NCI-H82 treated with DMSO at 0.1 percent for 48 hours (cell line): Measurements from ENCODE around the gene CMTM4.

ENCODE experiments used
- DNase-seq: peaks from one replicate; lab custom pipeline; 2025; ENCODE audit not compliant: unreplicated experiment; lab: John Stamatoyannopoulos, UW

The CMTM4 gene

DNA sequence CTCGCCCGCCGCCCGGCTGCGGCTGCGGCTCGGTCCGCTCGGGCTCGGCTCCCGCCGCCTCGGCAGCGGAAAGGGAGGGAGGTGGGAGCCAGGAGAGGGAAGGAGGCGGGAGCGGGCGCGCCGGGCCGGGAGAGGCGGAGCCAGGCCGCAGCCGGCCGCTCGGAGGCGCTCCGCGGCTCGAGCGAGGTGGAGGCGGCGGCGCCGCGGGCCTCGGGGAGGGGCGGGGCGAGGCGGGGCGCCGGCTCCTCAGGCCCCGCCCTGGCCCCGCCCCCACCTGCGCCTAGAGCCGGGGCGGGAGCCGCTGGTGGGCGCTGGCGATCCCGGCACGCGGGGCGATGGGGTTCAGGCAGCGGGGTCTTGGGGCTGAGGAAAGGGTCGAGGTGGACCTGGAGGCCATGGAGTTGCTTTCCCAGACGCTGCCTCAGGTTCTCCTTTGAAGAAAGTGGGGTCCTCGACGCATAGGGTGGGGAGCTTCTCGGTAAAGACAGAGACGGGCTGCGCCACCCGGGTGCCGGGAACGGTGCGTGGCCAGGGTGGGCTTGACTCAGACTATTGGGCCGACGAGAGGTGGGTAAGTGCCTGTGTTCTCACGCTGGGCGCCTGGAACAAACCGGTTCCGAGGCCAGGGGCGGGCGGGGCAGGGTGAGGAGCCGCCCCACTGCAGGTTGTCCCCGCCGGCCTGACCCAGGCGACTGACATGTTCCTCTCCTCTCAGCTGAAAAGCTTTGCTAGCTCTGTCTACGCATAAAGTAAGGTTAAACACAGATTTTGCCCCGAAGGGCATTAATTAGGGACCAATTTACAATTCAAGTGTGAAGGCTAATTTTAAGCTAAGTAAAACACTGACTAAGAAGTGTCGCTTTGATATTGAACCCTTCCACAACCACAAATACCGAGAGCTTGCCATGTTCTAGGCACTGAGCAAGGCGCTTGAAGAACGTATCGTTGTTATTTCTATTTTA is at the start of gene CMTM4:
Gene CMTM4, minus strand, starts transcription at position 75 of the 962 bp plus-strand sequence. CDS start 218 bp downstream, outside the sequence.
- DNase-seq, result peak; percentile 5

DNA sequence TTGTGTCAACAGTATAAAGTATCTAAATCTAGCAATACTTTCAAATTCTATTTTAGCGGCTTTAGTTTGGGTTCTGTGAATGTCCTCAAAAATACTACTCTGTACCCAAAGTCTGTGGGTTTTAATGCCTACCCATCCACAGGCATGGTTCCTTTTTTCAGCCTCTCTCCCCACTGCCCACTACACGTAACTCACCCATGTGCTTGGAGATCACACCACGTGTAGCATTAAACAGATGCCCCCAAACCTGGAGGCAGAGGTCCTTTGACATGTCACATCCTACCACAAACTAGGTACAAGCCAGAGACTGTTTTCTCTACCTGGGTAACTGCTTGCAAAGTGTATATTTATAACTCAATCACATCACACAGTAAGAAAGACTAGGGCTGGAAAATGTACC is 49.5 kb upstream of the CMTM4 start:
- no peak for DNase-seq

DNA sequence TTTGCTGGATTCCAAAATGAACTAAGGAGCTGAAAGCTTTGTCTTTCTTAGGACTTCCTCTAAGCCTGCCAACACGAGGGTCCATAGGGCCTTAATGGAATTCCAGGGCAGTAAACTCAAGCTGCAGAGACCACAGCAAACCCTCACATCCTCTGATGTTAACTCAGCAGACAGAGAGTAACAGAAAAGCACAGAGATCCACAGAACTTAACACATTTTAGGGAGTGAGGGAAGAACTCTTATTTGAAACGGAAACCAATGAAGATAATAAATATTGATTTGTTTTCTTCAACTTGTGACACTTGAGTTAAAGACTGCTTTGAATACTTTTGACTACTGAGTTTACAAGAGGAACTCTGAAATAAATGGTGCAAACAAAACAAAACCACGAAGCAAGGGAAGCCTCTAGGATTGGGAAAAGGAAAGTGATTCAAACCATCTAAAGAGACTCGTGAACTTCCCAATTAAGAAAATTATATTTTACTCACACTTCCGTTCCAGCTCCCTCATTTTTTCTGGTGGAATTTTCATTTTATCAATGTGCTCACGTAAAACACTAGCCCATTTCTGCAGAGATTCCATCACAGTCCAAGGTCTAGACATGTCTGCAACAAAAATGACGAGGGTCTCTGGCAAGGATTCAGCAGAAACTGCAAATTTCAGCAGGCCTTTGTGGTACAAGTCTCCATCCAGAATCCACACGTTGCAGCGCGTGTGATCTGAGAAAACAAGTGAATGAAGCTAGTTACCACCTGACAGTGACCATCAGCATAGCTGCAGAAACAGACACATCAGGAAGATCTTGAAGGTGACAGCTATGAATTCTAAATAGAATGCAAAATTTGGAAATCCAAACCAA is 45.6 kb upstream of the CMTM4 start:
- no peak for DNase-seq

DNA sequence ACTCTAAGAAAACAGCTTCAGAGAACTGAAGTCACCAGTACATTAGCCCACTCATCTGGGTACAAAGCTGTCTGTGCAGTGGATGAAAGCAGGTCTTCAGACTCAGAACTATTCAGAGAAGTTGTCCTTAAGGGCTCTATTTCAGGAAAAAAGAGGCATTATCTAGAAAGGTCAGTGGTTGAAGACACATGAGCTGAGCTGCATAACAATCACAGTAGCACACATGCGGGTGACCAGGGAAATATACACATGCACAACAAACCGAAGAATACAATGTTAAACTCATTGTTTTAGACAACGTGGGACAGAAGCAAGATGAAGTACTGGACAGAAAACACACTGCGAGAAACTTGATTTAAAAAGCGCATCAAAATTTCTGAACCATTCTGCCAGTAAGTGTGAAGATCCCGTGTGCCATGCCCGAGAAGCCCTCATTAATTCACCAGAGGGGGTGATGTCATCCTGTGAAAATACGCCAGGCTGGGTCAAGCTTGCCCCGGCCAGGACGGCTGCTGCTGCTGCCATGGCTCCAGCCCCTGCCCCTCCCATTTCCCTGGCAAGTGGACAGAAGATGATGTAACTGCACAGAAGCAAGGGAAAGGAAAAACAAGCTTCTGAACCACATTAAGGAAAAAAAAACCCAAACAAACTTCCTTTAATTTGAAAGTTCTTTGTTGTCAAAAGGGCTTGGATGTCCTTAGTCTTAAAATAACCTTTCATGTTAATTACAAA is 44.8 kb upstream of the CMTM4 start:
- DNase-seq, result no peak

DNA sequence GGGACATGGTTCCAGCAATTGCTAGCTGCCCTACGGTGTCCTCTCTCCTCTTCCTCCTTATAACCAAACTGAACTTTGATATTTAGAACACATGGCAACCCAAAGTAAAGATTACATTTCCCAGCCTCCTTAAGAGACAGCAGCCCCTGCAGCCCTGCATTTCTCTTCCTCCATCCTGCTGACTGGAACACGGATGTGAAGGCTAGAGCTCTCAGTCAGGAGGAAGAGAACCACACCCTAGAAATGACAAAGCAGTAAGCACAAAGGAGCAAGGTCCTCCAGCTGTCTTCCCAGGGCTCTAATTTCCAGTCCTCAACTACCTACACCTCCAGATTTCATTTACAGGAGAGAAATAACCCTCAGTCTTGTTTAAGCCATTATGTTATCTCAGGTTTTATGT is 44.0 kb upstream of the CMTM4 start:
- DNase-seq, result no peak

DNA sequence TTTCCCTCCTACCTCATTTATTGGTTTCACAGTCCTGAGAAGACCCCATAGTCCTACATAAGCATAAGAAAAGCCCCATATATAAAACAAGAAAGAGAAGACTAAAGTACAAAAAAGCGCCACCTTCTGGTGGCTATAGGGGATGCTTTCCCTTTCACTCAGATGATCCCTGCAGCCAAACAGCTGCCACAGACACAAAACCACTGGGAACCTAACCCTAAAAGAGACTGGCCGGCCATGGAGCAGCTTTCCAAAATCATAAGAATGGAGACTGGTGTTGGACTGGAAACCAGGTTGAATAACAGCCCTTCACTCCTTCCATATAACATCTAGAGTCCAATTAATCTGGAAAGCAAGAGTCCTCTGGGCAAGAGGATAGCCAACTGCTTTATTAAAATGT is 43.5 kb upstream of the CMTM4 start:
- no peak for DNase-seq

DNA sequence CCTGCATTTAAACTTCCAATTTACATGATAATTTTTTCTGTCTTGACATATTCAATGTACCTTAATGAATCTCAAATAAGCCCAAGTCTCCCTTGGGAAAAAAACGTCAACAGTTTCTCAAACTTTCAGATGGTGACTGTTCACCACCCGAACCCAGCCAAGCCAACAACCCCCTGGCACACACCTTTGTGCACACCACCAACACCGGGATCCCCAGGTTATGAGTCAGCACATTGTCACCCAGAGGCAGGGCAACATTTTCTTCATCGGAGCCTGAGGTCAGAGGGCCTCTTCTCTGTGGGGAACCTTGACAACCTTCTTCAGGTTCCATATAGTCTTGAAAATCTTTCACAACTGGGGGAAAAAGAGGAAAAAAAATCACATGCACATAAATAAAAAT is 39.3 kb upstream of the CMTM4 start:
- DNase-seq, result no peak

DNA sequence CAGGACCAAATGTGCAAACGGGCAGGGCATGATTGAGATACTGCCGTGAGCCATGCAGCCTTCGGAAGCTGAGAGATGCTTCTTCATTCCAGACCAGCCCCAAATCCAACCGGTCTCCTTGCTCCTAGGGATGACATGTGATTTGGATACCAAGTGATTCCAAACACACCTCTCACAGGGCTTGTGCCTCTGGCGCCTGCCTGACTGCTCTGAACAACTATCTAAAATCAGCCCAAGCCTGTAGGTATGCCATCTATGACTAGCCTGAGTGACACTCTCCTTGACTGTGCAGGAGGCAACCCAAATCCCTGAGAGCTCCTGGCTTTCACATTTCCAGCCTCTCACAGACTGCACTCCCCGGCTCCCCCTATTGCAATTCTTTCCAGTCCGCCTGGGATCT is 34.6 kb upstream of the CMTM4 start:
- no peak for DNase-seq

DNA sequence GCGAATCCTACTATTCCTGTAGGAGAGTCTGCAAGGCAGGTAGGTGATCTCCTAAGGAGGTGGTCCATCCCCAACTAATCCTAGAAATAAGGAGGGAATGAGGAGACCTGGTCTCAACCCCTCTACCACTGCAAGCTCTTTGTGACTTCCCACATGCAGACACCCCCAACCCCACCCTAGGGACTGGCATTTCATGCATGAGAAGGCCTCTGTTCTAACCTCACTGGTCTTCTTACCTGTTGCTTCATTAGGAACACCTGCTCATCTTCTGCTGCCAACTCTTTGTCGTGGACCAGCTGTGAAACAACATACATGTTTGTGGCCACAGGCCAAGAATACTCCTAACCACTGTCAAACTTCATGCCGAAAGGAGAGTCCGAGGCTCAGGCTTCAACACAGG is 32.3 kb upstream of the CMTM4 start:
- DNase-seq, result no peak

DNA sequence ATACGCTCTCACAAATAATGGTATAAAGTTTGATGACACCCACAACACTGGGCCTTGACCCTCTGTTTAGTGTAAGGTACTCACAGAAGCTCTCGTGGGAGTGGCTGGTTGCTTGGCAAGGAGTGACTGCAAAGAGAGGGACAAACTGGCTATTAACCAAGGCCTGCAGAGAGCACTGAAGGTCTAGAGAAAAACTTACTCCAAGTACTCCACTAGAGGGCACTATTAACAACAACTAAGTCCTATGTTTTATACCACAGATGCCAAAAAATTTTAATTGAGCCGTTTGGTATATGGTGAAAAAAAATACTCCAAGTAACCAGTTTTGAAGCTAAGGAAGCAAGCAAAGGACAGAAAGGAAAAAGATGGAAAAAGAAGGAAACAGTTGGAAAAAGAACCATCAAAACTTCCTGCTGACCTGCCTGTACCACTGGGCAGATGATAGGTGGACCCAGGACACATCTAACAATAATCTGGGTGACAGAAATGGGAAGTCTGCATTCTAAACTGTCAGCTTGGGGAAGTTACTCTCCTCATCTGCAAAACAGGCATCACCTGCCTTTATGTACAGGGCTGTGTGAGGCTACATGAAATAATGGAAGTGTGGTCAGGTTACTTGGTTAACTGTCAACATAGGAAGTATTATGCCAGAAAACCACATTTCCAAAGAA is 31.7 kb upstream of the CMTM4 start:
- DNase-seq, result peak; percentile 35

DNA sequence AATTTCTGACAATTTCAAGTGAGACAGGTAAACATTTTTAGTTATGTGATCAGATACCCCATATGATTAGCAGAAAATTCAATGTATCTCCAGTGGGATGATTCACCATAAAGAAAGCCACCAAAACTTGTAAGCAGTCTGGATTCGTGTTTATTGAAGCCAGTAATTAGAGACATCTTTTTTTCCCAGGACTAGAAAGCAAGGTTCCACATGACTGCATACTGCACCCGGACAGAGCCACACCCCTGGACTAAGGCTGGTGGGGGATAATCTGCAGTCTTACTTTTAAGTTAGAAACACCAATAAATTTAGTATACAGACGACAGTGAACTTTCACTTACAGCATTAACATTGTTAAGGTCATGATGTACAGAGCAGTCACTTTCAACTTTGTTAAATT is 24.2 kb upstream of the CMTM4 start:
- DNase-seq, result no peak

DNA sequence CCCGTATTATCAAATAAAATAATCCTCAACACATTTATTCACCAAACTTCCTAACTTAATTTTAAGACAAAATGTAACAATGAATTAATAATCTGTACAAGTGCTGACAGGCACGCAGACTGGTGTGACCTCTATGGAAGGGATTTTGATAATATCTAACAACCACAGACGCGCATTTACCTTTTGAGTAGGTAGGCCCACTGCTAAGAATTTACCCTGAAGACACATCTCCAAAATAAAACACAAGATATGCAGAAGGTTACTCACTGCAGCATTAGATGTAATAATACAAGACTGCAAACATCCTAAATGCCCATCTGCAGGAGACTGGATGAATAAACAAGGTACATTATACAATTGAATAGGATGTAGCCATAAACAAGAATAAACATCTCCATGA is 22.7 kb upstream of the CMTM4 start:
- no peak for DNase-seq

DNA sequence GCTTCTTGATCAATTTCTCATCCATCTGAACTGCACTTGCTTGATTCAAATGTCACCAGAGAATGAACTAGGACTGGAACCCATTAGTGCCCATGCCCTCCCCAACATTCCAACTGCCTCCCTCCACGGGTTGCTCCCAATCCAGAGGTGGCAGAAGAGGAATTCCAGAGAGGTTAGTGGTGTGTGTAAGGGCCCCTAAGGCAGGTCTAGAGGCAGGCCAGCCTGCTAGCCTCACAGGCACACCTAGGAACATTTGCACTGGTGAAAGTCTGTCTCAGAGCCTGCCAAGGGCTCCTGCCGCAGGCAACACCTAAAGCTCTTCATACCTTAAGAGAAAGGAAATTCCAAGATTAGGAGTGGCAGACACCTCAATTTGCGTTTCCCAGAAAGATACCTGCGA is 21.2 kb upstream of the CMTM4 start:
- DNase-seq, result no peak

DNA sequence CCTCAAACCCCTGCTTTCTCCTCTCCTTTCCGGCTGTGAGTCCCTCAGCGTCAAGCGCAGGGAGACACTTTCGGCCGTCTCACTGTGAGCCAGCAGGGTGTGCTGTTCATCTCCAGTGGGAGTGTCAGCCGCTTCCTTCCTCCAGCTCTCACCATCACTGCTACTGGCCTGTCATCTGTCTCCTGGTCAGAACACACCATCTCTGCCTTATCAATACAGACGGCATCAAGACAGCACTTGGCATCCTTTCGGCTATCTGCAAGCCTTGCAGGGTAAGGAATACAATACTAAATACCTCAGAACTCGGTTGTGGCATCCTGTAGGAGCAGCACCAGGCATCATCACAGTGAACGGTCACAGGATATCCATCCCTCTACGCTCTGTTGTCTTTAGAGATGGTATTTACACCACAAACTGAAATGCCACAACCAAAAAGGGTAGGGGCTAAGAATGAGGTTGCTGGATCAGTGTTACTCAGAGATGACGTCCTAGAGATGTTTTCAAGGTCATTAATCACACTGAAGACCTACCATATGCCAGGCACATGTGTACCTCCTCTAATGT is 20.7 kb upstream of the CMTM4 start:
- DNase-seq, result no peak

DNA sequence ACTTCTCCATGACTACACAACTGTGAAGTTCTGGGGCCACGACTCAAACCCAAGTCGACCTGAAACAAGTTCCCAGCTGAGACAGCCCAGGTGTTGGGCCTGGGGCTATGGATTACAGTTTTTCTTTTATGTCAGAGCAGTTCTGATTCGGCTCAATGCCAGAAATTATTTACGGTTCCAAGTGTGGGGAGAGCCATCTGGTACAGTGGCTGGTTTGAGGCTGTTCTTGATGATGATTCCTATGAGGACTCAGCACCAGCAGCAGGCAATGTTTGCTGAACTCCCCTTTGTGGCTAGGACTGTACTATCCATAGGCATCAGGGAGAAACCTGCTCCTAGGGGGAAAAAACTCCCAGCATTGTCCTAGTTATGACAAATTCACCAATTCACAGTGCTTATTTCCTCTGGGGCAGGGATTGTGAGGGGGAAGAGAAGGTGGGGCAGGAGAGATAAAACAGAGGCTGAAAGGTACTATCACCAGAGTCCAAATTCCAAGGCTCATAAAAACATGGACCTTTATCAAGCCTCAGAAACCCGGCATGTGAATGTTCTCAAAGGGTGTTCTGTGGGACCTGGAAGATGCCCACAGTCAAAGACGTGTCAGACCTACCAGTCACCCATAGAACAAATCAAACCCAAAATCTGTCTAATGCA is 18.2 kb upstream of the CMTM4 start:
- DNase-seq, result no peak

DNA sequence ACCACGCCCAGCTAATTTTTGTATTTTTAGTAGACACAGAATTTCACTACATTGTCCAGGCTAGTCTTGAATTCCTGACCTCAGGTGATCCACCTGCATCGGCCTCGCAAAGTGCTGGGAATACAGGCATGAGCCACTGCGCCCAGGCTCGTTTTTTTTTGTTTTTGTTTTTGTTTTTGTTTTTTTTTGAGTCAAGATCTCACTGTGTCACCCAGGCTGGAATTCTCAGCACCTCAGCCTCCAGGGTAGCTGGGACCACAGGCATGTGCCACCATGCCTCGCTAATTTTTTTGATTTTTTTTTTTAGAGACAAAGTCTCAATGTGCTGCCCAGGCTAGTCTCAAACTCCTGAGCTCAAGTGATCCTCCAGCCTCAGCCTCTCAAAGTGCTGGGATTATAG is 17.5 kb upstream of the CMTM4 start:
- DNase-seq, result no peak

DNA sequence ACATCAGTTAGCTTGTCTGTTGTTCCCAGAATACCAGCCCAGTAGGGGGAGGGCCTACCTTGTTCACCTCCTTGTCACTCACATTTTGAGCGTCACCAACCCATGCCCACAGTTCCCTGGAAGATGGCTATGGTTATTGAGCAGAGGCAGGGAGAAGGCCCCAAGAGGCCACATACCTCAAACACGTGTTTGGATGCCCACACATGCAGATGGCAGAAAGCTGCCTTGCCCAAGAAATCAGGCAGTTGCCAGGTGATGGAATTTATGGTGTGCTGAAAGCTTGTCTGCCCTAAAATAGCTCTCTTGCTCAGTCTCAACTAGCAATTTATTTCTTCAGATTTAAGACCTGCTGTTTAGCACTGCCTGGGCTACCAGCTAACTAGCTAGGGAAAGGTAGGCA is 16.5 kb upstream of the CMTM4 start:
- no peak for DNase-seq

DNA sequence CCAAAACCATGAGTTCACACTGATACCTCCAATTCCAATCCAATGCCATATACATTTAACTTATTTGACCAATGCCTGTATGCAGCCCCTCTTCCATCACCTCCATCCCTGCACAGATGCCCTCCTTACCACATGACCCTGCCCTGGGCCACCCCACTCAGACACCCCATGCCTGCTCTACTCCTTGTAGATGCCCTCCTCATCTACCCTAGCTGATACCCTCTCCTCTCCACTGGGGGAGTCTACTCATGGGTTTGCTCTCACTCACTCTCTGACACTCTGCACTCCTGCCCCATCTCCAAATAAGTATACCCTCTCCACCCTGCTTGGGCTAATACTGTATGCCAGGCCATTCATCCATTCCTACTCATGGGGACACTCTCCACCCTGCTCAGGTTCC is 16.0 kb upstream of the CMTM4 start:
- no peak for DNase-seq

DNA sequence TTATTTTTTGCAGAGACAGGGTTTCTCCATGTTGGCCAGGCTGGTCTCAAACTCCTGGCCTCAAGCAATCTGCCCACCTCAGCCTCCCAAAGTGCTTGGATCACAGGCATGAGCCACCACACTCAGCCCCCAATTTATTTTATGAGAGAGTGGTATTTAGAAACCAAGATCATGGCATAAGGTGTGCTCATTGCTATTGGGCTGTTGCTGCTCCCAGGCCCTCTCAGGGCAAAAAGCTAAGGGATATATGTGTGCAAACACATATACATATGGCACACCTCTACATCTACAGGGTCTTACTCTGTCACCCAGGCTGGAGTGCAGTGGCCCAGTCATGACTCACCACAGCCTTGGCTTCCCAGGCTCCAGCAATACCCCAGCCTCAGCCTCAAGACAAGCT is 15.0 kb upstream of the CMTM4 start:
- DNase-seq, result no peak

DNA sequence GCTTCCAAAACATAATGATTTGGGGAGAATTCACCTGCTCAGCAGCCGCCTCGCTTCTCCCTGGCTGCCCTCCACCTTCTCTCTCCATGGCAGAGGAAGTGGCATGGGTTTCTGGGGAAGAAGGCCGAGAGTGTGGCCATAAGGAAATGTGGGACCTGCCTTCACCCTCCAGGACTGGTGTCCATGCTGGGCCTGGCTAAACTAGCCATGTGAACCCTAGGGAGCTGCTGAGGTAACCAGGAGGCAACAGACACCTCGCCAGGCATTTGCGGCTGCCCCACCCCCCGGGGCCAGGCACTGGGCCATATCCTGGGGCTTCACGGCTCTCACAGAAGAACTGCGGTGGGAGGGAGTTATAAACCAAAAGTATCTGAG is 9.9 kb upstream of the CMTM4 start:
- no peak for DNase-seq
